SJSA1 (cell line): ENCODE measurements around the gene SGPL1. TPM values are rescaled to one million over a fixed set of nuclear protein-coding genes. Genes with fewer than 3 reads are reported as not detected.
"Not testable (repeated sequence)": the region's sequence is repeated elsewhere in the genome, so short reads cannot be mapped to it uniquely, and the experiment has no call there.

Experiments
- DNase-seq, 2 experiments: peaks; one replicate each; pipeline ENCODE4 v3.0.0-alpha.2; 2015 to 2020; ENCODE audit warnings: low spot score in 2 of 2, low read depth in 1 of 2
- H3K27ac ChIP-seq: fragments of 250-450 bp; sonication (Bioruptor Pico); 2 replicates; pipeline ENCODE4 v1.5.1; 2020; ENCODE audit warnings: mild to moderate bottlenecking, moderate library complexity
- H3K27me3 ChIP-seq: fragments of 250-450 bp; sonication (Bioruptor Pico); replicated peaks from 2 replicates; pipeline ENCODE4 v1.5.1; 2020; ENCODE audit warnings: mild to moderate bottlenecking, moderate library complexity
- H3K36me3 ChIP-seq: fragments of 250-450 bp; sonication (Bioruptor Pico); 2 replicates; pipeline ENCODE4 v1.5.1; 2020; ENCODE audit warnings: mild to moderate bottlenecking
- H3K4me1 ChIP-seq: fragments of 250-450 bp; sonication (Bioruptor Pico); replicated peaks from 2 replicates; pipeline ENCODE4 v1.6.1; 2021; ENCODE audit warnings: mild to moderate bottlenecking
- H3K4me3 ChIP-seq: fragments of 250-450 bp; sonication (Bioruptor Pico); 2 replicates; pipeline ENCODE4 v1.5.1; 2020; ENCODE audit warnings: mild to moderate bottlenecking
- H3K9me3 ChIP-seq: fragments of 250-450 bp; sonication (Bioruptor Pico); replicated peaks from 2 replicates; pipeline ENCODE4 v1.5.1; 2020; ENCODE audit warnings: mild to moderate bottlenecking
- total RNA-seq: library from RNA; depleted of rRNA; stranded (reverse); fragments of >200 nt; shearing (Covaris generic); gene quantifications from 2 replicates; pipeline ENCODE4 v1.2.3, GENCODE V29; 2014

The SGPL1 gene
- total RNA-seq, 1 experiment from 2014 or later, result 58.3 TPM

DNA sequence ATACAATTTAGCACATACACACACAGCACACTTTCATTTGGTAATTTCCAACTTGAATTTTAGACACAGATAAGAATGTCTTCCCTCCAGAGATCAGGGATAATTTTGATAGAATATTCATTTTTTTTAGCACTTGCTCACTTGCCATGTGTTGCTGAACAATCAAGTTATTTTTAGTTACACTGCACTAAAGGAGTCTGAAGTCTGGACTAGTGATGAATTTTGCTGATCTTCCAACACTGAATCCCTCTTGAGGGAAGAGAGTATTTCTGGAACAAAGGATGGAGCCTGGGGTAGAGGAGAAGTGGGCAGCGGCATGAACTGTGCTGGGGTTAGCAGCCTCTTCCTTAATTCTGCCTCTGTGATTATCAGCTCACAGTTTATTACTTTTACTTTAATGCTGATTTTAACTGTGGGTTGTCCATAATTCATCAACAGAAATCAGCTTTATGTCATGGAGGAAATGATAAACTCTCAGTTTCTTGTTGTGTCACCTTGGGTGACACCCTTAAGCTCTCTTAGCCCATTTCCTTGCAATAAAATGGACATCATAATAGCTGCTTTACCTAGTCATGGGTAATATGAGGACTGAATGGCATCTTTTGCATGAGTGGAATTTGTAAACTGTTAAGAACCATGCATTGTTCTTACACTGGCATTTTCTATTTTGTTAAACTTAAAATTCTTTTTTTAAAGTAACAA, 32.1 kb downstream of the SGPL1 start:
- H3K27ac ChIP-seq, result peak overlapping the region; percentile 85
- peaks cover 51% of the 10 kb centered on the region for H3K36me3 ChIP-seq
- peak in 1 of 2 experiments; percentile 74 for DNase-seq
- peaks cover 44% of the 10 kb centered on the region for H3K4me1 ChIP-seq
- H3K9me3 ChIP-seq, result no peaks in the 10 kb centered on the region
- no peak overlapping the region for H3K4me3 ChIP-seq
- H3K27me3 ChIP-seq, result no peaks in the 10 kb centered on the region

DNA sequence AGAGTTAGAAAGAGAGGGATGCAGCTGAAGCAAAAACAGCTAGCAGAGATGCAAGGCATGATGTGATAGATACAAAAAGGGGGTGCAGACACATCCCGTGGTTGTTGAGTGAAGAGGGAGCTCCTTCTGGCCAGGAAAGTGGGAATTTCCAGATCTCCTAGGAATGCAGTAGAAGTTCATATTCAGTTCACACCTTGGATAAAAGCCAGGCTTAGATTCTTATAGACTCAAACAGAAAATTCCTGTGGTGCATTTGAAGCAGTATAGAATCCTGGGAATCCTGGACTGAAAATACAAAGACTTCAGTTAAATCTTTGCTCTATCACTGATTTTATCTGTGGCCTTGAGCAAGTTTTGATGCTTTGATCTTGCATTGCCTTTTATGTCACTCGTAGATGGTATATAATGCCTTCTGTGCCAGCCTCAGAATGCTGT, 33.9 kb downstream of the SGPL1 start:
- Histone ChIP-seq H3K4me1 (peaks cover 44% of the 10 kb centered on the region), H3K9me3 (no peaks in the 10 kb centered on the region), H3K4me3 (no peak overlapping the region), H3K27me3 (no peaks in the 10 kb centered on the region), H3K27ac (peak overlapping the region; percentile 85), H3K36me3 (peaks cover 55% of the 10 kb centered on the region)
- peak; percentile 60 to 88 for DNase-seq

DNA sequence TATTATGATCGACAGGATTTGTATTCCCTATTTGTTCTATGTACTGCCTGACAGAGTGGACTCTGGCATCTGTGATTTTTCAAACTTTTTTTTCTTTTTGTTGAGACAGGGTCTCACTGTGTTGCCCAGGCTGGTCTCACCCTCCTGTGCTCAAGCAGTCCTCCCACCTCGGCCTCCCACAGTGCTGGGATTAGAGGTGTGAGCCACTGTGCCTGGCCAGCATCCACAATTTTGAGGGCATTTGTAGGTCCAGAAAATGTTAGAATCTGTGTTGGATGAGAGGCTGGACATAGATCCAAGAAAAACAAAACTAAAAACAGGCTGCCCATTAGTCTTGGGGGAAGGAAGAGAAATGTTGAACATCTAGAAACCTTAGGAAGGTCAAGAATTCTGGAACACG, 34.3 kb downstream of the SGPL1 start:
- Histone ChIP-seq H3K9me3 (no peaks in the 10 kb centered on the region), H3K36me3 (peaks cover 57% of the 10 kb centered on the region), H3K4me1 (peaks cover 44% of the 10 kb centered on the region), H3K4me3 (no peak overlapping the region), H3K27me3 (no peaks in the 10 kb centered on the region), H3K27ac (peak overlapping the region; percentile 85)
- DNase-seq, result no peak

DNA sequence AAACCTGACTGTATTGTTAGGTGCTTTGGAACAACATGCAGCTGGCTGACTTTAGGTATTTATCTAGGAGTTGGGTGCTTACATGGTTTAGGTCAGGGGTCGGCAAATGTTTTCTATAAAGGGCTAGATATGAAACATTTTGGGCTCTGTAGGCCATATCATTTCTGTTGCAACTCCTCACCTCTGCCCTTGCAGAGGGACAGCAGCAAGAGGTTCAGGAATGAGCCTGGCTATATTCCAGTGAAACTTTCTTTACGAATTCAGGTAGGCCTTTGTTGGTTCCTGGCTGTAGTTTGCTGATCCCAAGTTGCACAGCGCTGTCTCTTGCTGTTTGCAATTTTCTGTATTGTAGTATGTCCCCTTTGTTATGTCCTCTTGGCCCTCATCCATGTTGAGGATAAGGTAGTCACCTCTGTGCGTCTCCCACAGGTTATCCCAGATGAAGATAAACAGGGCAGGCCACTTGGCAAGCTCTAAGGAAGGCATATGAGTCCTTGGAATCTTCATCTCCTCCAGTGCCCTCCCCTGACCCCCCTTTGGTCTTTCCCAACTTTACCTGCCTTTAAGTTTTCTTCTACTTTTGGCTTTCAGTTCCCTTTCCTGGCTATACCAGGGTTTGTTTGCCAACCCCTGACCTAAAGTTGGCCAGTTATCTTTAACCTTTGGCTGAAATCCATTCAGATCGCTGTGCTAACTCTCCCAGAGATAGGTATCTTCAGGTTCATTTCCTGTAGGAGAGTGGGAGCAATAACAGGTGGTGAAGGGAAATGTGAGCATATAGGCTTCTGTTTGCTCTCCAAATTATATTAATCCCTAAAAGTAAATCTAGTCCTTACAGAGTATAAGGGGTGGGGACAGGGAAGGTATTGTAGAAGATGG, 36.1 kb downstream of the SGPL1 start:
- Histone ChIP-seq H3K9me3 (no peaks in the 10 kb centered on the region), H3K27ac (no peak overlapping the region), H3K36me3 (peaks cover 55% of the 10 kb centered on the region), H3K4me3 (no peak overlapping the region), H3K4me1 (peaks cover 39% of the 10 kb centered on the region), H3K27me3 (no peaks in the 10 kb centered on the region)
- no peak for DNase-seq

DNA sequence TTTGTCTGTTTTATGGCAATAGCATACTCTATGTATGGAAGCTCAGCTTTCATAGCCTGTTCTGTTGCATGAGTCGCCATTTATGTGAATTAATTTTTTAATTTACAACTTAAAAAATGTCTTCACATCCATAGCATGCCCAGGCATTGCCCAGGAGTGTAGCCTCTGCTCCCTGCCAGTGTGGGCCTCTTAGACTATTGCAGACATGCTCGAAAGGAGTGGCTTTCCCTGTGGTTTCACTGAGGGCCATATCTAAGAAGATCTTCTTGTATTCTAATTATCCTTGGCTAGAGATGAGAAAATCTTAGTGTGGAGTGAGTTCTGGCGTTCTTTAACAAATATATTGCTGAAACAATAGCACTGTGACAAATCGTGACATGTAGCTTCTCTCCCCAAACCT, 37.3 kb downstream of the SGPL1 start:
- Histone ChIP-seq H3K4me1 (peaks cover 27% of the 10 kb centered on the region), H3K4me3 (no peak overlapping the region), H3K36me3 (peaks cover 59% of the 10 kb centered on the region), H3K9me3 (no peaks in the 10 kb centered on the region), H3K27ac (no peak overlapping the region), H3K27me3 (no peaks in the 10 kb centered on the region)
- no peak for DNase-seq

DNA sequence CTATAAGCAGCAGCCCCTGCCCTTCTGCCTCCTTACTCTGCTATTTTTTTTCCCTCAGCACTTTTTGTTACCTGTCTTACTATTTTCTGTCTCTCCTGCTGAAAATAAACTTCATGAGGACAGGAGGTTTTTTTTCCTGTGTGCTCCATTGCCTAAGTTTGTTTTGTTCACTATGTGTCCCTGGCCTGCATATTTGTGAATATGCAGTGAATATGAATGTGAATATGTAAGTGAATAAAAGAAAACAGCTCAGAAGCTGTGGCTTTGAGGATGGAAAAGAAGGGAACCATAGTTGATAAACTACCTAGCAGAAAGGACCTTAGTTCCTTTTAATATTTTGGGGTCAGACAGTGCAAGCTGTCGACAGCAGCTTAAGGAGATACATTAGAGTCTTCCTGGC, 37.7 kb downstream of the SGPL1 start:
- Histone ChIP-seq H3K27me3 (no peaks in the 10 kb centered on the region), H3K4me1 (peaks cover 24% of the 10 kb centered on the region), H3K36me3 (peaks cover 60% of the 10 kb centered on the region), H3K27ac (no peak overlapping the region), H3K9me3 (no peaks in the 10 kb centered on the region), H3K4me3 (no peak overlapping the region)
- no peak for DNase-seq

DNA sequence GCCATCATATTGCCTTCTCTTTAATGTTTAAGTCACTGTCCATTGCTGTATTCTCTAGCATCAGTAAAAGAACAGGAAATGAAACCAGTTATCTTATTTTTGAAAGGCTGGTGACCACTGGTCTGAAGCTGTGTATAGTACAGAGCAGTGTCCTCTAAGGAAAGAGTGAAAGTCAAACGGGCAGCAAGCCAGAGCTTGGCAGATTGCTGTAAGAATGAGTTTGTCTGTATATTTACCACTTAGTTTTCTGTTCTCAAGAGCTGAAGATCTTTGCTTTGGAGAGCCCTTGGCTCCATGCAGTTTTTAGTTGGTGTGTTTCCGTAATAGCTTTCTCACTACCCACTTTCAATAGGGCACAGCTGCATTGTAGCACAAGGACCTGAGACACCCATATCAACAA, 40.7 kb downstream of the SGPL1 start:
- H3K36me3 ChIP-seq, result peaks cover 70% of the 10 kb centered on the region
- H3K27ac ChIP-seq, result no peak overlapping the region
- H3K27me3 ChIP-seq, result no peaks in the 10 kb centered on the region
- DNase-seq, result no peak
- no peak overlapping the region for H3K4me3 ChIP-seq
- no peaks in the 10 kb centered on the region for H3K4me1 ChIP-seq
- no peaks in the 10 kb centered on the region for H3K9me3 ChIP-seq

DNA sequence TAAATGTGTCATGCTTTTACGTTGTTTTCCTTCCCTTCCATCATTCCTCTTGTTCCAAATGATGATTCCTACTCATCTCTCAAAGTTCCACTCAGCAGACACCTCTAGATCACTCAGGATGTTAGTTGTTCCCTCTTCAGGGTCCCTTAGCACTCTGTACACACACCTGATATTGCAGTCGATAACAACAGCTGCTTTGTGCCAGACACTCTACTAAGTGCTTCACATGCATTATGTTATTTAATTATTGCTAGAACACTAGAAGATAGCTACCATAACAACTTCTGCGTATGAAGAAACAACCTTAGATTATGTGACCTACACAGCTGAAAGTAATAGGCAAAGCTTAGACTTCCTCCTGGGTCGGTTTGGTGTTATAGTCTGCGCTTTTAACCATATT, 43.0 kb downstream of the SGPL1 start:
- H3K9me3 ChIP-seq, result no peaks in the 10 kb centered on the region
- no peaks in the 10 kb centered on the region for H3K4me1 ChIP-seq
- no peak overlapping the region for H3K27ac ChIP-seq
- DNase-seq, result no peak
- no peak overlapping the region for H3K4me3 ChIP-seq
- no peaks in the 10 kb centered on the region for H3K27me3 ChIP-seq
- peaks cover 55% of the 10 kb centered on the region for H3K36me3 ChIP-seq

DNA sequence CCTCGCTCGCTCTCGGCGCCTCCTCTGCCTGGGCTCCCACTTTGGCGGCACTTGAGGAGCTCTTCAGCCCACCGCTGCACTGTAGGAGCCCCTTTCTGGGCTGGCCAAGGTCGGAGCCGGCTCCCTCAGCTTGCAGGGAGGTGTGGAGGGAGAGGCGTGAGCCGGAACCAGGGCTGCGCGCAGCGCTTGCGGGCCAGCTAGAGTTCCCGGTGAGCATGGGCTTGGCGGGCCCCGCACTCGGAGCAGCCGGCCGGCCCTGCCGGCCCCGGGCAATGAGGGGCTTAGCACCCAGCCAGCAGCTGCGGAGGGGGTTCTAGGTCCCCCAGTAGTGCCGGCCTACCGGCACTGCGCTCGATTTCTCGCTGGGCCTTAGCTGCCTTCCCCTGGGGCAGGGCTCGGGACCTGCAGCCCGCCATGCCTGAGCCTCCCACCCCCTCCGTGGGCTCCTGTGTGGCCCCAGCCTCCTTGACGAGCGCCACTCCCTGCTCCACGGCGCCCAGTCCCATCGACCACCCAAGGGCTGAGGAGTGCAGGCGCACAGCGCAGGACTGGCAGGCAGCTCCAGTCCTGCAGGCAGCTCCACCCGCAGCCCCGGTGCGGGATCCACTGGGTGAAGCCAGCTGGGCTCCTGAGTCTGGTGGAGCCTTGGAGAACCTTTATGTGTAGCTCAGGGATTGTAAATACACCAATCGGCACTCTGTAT, 45.9 kb downstream of the SGPL1 start:
- not testable (repeated sequence) for DNase-seq

DNA sequence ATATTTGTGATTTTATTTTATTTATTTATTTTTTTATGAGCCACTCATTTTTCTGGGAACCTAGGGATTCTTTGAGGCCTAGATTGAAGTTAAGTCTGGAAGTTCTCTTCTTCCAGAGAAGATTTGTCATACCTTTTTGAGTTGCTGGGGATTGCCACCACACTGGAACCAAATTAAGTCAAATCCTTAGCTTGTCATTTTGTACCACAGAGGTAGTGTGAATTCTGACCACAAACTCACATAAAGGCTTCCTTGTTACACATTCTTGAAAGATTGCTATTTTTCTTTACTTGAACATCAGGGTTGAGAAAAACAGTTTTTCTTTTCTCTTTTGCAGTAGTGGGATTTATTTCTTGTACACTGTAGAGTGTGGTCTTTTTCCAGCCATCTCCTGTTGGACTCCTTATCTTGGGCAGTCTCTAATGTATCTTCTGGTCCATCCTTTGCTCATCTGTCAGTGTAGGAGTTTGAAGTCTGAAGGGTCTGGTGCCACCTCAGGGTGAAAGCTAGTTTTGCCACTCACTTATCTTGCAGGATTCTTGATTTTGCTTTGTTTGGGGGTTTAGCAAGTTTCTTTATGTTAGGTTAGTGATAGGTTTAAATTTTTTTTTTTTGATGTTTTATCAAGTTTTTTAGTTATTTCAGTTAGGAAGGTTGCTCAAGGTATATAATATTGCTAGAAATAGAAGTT, 47.9 kb downstream of the SGPL1 start:
- Histone ChIP-seq H3K27me3 (no peaks in the 10 kb centered on the region), H3K36me3 (peaks cover 34% of the 10 kb centered on the region), H3K4me1 (peaks cover 12% of the 10 kb centered on the region; the same call in 1 of the 2 replicates), H3K27ac (no peak overlapping the region), H3K4me3 (no peak overlapping the region), H3K9me3 (no peaks in the 10 kb centered on the region)
- peak in 1 of 2 experiments; percentile 11 for DNase-seq

More for the DNA sequence above, 45.9 kb downstream of the SGPL1 start:
- Histone ChIP-seq H3K4me1 (peaks cover 12% of the 10 kb centered on the region; the same call in 1 of the 2 replicates), H3K36me3 (peaks cover 40% of the 10 kb centered on the region)
- H3K27me3 ChIP-seq, H3K4me3 ChIP-seq, H3K9me3 ChIP-seq, H3K27ac ChIP-seq: not testable (repeated sequence)

DNA sequence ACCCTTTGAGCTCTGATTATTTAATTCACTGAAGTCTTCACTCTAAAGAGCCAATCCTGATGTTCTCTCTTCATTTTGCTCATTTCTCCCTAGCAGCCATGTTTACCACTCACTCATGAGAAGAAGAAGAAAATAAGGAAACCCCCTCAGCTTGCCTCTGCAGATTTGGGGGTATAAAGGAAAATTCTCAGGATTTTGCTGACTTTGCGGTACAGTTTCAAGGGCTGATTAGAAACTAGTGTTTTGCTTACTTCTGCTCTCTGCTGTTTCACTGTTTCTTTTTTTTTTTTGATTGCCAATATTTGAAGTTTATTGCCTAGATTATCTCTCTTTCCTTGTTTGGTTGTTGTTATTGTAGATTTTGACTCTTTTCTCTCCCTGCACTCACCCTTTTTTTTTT, 49.2 kb downstream of the SGPL1 start:
- Histone ChIP-seq H3K4me1 (peaks cover 12% of the 10 kb centered on the region; the same call in 1 of the 2 replicates), H3K4me3 (no peak overlapping the region), H3K27me3 (no peaks in the 10 kb centered on the region), H3K36me3 (peaks cover 35% of the 10 kb centered on the region), H3K27ac (no peak overlapping the region), H3K9me3 (no peaks in the 10 kb centered on the region)
- DNase-seq, result no peak

DNA sequence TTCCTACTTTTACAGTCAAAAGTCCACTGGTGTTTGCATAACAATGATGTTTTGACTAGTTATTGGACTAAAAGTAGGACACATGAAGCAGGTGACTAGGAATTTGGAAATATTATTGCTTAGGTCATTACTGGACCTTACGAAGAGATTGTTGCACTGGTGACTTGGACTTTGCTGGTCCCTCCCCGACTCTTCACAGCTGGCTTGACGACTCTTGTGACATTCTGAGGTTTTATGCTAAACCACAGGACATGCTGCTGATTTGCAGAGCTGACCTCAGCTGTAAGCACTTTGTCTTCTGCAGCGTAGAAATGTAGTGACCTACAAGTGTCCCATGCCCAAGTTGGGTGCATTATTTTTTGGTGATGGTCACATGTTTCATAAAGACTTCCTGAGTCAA, 50.7 kb downstream of the SGPL1 start:
- Histone ChIP-seq H3K36me3 (peaks cover 33% of the 10 kb centered on the region), H3K9me3 (no peaks in the 10 kb centered on the region), H3K27ac (no peak overlapping the region), H3K27me3 (no peaks in the 10 kb centered on the region), H3K4me3 (no peak overlapping the region), H3K4me1 (peaks cover 12% of the 10 kb centered on the region; the same call in 1 of the 2 replicates)
- DNase-seq, result no peak

DNA sequence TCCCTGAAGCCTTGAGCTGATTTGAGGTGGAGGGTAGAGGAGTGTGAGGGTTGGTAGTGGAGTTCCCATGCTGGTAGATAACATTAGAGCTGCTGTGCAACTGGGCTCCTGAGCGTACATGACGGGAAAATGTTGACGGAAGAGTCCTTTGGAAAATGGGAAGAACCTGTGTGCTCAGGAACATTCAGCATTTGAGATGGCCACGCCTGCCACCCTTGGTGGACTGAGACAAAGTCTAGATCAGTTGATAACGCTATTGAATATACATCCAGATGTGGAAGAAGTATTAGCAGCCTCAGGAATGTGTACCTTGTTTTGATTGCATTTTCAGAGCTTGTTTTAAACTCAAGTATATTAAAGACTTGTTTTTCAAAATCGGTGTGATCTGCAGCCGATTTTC, 56.5 kb downstream of the SGPL1 start:
- Histone ChIP-seq H3K4me1 (no peaks in the 10 kb centered on the region), H3K27me3 (no peaks in the 10 kb centered on the region), H3K4me3 (no peak overlapping the region), H3K36me3 (peaks cover 71% of the 10 kb centered on the region), H3K9me3 (no peaks in the 10 kb centered on the region), H3K27ac (no peak overlapping the region)
- DNase-seq, result no peak
